GM19463 (cell line): ENCODE data around the gene MYO7B.

Experiments
- ATAC-seq: cut with Tn5 transposase; IDR thresholded peaks from one replicate; pipeline ENCODE4 v1.9.1; 2021; ENCODE audit warnings: mild to moderate bottlenecking, moderate library complexity; ENCODE audit not compliant: unreplicated experiment

Gene MYO7B

DNA sequence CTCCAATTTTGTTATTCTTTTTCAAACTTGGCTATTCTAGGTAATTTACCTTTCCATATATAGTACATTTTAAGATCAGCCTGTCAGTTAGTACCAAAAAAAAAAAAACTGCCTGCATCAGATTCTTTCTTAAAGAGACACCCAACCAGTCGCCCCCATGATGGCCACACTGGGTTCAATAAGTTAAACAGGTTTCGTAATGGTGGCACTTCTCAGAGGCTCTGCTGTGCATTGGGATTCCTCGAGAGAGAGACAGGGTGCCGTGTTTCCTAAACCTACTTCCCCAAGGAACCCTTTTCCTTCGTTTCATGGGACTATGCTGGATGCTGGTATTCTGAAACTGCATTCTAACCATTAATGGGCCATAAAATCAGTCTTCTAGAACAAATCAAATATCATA, 37.4 kb downstream of the MYO7B start:
- no peak for ATAC-seq

DNA sequence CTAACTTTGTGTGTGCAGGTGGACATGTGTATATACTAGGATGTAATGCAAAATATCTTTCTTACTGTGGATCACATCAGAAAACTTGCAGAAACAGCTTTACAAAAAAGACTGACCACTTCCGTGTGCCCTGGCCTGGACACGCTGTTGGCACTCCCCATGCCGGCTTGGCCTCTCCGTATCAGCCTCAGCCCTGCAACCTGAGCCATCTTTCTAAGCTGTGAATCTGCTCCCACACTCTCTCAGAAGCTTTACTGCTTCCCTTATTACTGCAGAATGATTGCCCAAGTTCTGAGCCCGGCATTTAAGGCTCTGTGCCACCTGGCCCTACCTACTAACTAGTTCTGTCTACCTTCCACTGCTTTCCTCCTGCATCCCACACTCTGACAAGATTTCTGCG, 37.8 kb downstream of the MYO7B start:
- no peak for ATAC-seq

DNA sequence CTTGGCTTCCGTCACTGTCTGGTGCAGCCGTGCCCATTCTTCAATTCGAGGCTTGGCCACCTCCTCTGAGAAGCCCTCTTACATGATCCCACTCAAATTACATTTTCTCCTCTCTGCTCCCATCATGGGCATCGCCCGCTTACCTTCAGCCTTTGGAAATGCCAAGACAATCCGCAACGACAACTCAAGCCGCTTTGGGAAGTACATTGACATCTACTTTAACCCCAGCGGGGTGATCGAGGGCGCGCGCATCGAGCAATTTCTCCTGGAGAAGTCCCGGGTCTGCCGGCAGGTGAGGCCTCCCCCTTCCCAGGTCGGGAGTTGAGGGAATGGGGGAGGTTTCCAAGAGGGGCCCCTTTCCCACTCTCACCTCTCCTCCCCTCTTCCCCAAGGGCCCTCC, 38.3 kb downstream of the MYO7B start:
- no peak for ATAC-seq

- ATAC-seq: no peak
Measured at GRCh38 chr2:127574656-127575055, 39.2 kb downstream of the MYO7B start.

DNA sequence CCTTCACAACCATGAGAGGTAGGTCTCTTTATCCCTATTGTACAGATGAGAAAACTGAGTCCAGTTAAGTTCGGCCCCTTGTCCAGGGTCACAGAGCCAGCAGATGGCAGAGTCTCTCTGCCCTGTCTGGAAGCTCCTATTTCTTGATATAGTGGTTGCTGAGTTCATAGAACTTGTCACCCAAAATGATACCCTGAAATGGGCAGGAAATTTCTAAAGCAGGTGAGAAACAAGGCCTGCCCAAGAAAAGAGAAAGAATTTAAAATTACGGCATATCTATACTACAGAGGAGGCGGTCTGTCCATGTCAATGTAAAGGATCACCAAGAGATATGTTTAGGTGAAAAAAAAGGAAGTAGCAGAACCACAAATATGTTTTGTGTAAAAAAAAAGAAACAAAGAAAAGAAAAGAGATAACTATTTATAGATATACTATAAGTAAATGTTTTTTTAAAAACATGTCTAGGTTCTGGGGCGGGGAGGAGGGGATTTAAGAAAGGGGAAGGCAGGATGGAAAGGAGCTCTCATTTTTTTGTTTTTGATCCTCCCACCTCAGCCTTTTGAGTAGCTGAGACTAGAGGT, 39.8 kb downstream of the MYO7B start:
- ATAC-seq: no peak

DNA sequence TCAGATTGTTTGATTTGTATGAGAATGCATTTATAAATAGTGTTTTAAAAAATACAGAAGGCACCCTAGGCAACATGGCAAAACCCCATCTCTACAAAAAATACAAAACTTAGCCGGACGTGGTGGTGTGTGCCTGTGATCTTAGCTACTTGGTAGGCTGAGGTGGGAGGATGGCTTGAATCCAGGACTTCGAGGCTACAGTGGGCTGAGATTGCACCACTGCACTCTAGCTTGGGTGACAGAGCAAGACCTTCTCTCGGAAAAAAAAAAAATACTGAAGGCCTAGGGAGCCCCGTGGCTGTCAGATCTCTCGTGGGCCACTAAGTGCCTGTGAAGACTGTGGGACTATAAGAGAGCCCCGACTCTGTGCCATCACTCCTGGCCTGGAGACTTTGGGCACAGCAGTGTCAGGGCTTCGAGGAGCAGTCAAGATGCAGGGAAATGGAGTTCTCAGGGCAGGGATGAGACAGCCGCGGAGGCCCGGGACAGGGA, 40.5 kb downstream of the MYO7B start:
- no peak for ATAC-seq

DNA sequence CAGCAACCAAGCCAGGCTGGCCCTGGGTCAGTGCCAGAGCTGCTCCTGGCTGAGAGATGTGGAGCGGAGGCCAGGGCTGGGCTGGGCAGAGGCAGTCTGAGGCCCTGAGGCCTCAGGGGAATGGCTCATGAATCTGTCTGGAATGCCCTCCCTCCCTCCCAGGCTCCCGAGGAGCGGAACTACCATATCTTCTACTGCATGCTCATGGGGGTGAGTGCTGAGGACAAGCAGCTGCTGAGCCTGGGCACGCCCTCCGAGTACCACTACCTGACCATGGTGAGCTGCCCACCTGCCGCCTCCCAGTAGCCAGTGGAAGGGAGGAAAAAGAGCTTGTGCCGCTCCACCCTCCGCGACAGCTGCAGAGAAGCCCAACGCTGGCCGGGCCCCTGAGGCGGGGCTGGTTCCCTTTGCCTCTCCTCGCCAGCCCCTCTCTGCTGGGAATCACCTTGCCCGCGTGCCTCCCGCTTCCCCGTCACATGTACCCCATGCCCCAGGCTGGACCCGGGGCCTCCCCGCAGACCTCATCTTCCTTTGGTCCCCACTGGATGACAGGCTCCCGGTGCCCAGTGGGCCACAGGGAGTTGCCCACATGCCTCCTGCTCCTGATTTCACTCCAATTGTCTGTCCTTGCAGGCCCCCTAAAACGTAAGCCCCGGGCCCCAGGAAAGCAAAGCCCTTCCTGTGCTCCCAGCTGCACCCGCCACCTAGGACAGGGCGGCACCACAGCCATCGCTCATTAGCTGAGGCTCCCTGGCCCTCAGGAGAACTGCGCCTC, 41.1 kb downstream of the MYO7B start:
- no peak for ATAC-seq

- no peak for ATAC-seq
Measured at GRCh38 chr2:127577208-127577475, 41.7 kb downstream of the MYO7B start.

- ATAC-seq: no peak
Measured at GRCh38 chr2:127577503-127577902, 42.0 kb downstream of the MYO7B start.

GRCh38 chr2:127577973-127578372, 42.5 kb downstream of the MYO7B start:
- ATAC-seq: no peak

- no peak for ATAC-seq
Measured at GRCh38 chr2:127578411-127578810, 42.9 kb downstream of the MYO7B start.

- no peak for ATAC-seq
Measured at GRCh38 chr2:127579231-127579630, 43.7 kb downstream of the MYO7B start.

DNA sequence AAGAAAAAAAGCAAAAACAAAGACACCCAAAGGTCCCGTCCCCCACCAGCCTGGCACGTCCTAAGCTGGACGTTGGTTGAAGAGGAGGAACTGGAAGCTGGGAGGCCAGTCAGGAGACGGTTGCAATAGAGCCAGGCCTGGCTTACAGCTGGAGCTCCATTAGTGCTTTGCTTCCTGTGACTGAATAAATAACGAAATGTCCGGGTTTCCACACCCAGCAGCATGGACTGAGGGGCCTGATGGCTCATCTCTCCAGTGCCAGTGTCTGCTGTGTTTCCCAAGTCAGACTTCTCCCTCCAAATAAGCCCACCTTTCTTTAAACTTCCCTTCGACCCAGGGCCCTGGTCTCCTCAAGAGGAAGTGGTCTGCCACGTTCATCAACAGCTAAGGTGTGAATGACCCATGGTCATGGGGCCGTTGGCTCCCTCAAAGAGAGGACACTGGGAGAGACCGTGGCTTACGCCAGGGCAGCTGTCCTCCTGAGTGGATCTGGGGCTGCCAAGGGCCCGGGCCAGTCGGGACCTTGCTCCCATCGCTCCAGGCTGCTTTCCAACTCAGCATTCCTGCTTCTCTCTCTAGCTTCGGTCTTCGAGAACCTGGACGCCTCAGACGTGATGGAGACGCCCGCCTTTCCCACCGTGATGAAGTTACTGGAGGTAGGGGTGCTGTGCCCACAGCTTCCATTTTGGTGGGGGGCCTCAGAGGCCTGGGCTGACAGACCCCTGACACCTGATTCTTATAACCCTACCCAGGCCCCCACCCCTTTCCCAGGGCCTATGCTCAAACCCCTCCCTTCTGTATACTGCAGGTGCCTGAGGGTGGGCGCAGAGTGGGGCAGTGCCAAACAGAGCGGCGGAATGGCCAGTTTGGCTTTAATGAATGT, 44.9 kb downstream of the MYO7B start:
- no peak for ATAC-seq

GRCh38 chr2:127581050-127581345, 45.5 kb downstream of the MYO7B start:
- ATAC-seq: no peak

GRCh38 chr2:127581516-127582490, 46.3 kb downstream of the MYO7B start:
- no peak for ATAC-seq

DNA sequence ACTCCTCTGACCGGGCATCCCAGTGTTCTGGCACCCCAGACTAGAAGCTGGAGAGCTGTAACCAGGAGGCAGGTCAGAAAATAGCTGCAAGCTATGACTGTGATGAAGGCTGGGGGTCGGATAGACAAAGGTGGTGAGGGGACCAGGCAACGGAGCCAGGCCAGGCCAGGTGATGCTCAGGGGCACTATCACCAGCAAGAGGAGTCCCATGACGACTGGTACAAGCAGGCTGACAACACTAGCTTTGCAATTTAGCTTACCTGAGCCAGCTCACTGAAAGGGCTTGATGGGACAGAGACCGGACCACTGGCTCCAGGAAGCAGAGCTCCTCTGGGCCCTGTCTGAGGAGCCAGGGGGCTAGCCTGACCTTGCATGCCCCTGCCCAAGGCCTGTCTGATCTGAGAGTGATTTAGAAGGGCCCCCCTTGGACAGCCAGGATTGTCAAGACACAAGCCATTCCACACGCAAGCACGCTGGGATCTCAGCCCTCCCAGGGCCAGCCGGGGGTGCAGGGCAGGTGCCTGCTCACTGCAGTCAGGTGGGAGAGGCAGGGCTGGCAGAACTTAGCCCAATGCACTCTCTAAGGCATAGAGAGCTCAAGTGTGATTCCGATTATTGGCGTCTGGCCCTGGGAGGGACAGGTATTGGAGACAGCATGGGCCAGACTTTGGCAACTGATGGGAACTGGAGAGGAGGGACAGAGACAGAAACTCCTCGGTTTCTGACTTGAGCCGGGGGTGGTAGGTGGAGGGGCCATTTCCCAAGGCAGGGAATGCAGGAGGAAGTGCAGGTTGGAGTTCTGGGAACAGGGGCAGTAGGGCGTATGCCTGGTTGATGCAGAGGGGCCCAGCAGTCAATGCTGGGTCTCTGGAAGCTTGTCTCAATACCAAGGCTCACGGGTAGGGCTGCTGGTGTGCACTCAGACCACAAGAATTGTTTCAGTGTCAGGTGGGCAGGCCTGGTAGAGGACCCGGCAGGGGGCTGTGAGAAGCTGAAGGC, 47.7 kb downstream of the MYO7B start:
- no peak for ATAC-seq

DNA sequence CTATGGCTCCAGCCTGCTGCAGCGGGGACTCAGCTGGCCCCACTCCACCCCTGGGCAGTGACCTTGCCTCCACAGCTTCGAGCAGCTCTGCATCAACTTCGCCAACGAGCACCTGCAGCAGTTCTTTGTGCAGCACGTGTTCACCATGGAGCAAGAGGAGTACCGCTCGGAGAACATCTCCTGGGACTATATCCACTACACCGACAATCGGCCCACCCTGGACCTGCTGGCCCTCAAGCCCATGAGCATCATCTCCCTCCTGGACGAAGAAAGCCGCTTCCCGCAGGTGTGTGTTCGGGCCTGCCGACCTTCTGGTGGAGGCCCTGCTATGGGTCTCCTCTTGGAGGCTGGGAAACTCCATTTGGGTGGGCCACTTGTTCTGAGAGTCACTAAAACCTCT, 48.6 kb downstream of the MYO7B start:
- ATAC-seq: no peak

DNA sequence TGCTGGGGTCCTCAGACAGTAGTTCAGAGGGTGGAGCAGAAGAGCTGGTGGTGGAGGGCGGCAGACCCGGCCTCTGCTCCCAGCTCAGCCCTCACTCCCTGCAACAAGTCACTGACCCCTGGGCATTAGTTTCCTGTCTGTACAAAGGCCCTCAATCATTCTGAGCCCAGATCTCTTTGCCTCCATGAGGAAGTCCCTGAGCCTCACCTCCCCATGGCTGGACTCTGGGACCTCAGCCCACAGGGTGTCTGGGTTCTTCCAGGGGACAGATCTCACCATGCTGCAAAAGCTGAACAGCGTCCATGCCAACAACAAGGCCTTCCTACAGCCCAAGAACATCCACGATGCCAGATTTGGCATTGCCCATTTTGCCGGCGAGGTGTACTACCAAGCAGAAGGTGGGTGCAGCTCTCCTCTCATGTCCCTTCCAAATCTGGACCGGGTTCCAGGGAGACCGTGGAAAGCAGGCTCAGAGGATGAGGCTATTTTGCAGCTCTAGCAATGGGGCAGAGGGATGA, 49.1 kb downstream of the MYO7B start:
- no peak for ATAC-seq

- no peak for ATAC-seq
Measured at GRCh38 chr2:127585270-127585807, 49.9 kb downstream of the MYO7B start.
